GM19324 (cell line): ENCODE results near the gene STX1A.
"Not testable (repeated sequence)": the region's sequence is repeated elsewhere in the genome, so short reads cannot be mapped to it uniquely, and the experiment has no call there.

Experiments used
- ATAC-seq: cut with Tn5 transposase; IDR thresholded peaks from one replicate; pipeline ENCODE4 v1.9.1; 2021; ENCODE audit warnings: mild to moderate bottlenecking, moderate library complexity; ENCODE audit not compliant: unreplicated experiment, low FRiP score

Gene STX1A

GRCh38 chr7:73685311-73685710, 34.2 kb downstream of the STX1A start:
- ATAC-seq: no peak

DNA sequence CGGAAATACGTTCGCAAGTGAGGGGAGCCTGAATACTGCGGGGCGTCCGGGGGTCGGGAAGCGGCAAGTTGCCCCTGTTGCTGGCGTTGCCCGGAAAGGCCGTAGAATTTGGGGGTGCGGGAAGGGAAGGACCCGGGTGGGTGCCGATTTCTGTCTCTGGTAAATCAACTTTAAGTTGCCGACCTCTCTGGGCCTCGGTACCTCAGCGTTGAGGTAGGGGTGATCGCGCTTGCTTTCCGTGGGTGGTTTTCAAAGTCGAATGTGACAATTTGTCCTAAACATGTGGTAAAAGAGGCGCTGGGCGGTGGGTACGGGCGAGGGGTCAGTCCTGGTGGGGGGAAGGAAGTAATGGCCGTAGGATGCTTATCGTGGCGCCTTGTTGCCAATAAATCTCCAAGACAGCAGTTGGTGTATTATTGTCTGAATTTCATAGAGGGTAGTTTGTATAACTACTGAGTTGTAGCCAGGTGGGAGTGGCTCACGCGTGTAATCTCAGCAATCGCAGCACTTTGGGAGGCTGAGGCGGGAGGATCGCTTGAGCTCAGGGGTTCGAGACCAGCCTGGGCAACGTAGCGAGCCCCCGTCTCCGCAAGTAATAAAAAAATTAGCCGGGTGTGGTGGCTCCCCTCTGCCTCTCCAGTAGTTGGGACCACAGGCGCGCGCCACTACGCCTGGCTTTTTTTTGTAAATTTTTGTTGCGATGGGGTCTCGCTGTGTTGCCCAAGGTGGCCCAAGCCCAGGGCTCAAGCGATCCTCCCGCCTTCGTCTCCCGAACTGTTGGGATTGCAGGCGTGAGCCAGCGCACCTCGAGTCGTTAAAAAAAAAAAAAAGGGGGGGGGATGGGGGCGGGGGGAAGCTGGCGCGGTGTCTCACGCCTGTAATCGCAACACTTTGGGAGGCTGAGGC, 35.4 kb downstream of the STX1A start:
- ATAC-seq: peak; percentile 18

- ATAC-seq: peak; percentile 88
These were observed 36.2 kb downstream of the STX1A start, which contains the start of the genes BUD23 and DNAJC30 for GRCh38 chr7:73683056-73683787. Gene BUD23 (plus strand): TSS chr7:73683597. CDS start chr7:73683626, 29 bp downstream. Gene DNAJC30 (minus strand): TSS chr7:73683453. CDS start chr7:73683423, 30 bp downstream.

DNA sequence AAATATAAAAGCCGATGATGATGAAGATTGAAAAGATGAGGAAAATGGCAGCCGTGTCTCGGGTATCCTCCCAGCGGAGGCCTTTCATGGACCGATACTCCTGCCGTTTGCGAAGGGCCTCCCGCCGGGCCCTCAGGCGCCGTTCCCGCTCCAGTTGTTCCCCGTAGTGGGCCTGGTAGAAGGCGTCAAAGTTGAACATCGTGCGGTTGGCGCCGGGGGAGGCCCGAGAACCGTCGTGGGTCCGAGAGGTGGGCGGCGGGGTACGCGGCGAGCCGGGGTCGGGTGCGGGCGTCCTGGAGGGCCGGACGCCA, 36.8 kb downstream of the STX1A start:
- peak; percentile 6 for ATAC-seq

- no peak for ATAC-seq
These were observed 38.4 kb downstream of the STX1A start for GRCh38 chr7:73681031-73681430.

- ATAC-seq: no peak
These were observed 39.0 kb downstream of the STX1A start for GRCh38 chr7:73680501-73680900.

GRCh38 chr7:73679709-73680108, 39.8 kb downstream of the STX1A start:
- ATAC-seq: no peak

GRCh38 chr7:73678862-73679261, 40.6 kb downstream of the STX1A start:
- ATAC-seq: no peak

GRCh38 chr7:73676062-73676461, 43.4 kb downstream of the STX1A start:
- ATAC-seq: not testable (repeated sequence)

DNA sequence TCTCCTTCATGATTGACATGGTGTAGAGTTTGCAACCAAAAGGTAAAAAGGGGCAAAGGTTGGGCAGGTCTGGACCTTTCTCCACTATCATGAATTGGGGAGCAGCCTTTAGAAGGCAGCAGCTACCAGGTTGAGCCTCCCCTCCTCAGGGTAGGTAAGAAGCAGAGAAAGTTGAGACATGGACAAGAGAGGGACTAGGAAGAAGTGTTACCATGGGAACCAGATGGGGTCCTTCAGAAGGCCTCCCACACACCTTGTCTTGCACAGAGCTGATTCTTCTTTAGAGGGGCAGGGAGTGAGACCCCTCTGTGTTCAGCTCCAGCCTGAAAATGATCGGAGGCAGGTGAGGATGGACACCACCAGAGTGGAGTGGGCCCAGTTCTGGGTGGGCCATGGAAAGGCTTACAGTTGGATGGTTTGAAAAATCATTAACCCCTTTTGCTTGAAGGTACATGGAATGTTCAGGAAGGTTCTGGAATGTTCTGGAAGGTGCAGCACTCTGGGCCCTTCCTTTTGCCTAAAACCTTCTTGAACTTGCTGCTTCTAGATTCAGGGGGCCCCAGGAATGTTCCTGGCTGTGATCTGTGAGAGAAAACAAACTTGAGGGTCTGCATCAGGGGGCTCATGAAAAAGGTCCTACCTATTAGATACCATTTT, 44.9 kb downstream of the STX1A start:
- ATAC-seq: no peak

DNA sequence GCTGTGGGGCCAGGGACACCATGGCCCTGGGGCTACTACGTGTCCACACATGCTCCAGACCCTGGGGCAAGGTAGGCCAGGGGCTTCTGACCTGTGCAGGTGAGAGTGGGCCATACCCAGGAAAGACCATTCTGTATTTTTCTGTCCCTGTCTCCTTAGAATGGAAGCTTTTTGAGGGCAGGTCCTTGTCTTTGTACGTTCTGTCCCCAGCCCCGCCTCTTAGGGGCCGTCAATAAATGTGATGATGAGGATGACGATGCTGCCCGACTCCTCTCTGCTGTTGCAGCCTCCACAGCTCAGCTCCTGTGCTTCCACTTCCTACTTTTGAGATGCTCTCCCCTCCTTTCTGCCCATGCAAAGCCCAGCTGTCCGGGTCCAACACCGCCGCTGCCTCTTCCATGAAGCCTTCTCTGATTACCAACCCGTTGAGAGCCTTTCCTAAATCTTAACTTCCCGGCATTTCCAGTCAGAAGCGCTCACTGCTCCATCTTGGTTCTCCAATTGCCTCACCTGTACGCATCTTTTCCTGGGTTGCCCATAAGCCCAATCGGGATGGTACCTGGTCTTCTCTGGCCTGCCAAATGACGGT, 47.5 kb downstream of the STX1A start:
- ATAC-seq: no peak

DNA sequence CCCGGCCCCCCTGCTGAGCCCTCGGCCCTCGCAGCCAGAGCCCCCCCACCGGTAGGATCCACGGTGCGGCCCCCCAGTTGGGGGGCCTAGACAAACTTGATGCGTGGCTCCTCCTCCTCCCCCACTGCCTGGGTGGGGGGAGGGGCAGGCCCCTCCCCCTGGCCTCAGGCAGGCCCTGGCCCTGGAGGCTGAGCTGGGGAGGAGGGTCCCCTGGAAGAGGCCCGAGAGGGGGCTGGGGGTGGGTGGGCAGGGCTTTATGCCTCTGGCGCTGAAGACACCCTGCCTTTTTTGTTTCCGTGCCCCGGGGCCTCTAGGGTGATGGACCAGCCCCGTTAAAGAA, 48.2 kb downstream of the STX1A start:
- no peak for ATAC-seq

GRCh38 chr7:73669858-73670385, 49.5 kb downstream of the STX1A start:
- no peak for ATAC-seq

- ATAC-seq: no peak
These were observed 50.2 kb downstream of the STX1A start for GRCh38 chr7:73669288-73669701.

DNA sequence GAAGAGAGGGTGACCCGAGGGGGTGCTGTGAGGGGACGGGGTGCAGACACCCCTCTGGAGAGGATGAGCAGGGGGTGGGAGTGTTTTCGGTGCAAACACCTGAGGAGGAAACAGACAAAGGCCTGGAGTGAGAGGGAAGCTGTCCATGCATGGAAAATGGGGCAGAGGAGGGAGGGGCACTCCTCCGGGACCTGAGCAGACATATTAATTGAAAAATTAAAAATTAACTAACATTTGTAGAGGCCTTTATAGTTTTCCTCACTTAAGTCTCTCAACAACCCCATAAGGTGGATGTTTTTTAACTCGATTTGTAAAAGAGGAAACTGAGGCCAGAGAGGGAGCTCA, 50.6 kb downstream of the STX1A start:
- no peak for ATAC-seq

- peak; percentile 15 for ATAC-seq
These were observed 51.2 kb downstream of the STX1A start for GRCh38 chr7:73668103-73668885.

DNA sequence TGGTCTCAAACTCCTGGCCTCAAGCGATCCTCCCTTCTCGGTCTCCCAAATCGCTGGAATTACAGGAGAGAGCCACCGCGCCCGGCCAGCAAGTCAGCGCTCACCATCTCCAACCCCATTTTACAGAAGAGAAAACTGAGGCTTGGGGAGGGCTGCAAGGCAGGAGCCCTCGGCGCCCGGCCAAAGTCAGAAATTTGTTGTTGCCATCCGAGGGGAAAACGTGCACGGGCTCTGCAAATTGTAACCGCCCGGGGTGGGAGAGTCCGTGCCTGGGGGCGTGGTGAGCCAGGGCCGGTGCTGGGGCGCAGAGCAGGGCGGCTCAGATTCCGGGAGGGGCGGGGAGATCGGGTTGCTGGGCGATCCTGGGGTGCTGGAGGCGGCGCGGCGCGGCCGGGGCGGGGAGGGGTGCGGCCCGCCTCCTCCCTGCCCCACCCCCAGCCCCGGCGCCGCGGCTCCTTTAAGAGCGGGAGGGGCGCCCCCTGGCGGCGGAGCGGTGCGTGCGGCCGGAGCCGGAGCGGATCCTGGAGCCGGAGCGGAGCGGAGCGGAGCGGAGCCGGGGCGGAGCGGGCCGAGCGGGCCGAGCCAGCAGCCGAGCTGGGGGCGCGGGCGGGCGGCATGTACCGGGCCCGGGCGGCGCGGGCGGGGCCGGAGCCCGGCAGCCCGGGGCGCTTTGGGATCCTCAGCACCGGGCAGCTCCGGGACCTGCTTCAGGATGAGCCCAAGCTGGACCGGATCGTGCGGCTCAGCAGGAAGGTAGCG, 51.9 kb downstream of the STX1A start, which contains the start of gene VPS37D:
Gene VPS37D, plus strand, starts transcription at position 488 of the 759 bp plus-strand sequence. Its CDS starts 128 bp downstream, at position 616.
- ATAC-seq: peak; percentile 96

DNA sequence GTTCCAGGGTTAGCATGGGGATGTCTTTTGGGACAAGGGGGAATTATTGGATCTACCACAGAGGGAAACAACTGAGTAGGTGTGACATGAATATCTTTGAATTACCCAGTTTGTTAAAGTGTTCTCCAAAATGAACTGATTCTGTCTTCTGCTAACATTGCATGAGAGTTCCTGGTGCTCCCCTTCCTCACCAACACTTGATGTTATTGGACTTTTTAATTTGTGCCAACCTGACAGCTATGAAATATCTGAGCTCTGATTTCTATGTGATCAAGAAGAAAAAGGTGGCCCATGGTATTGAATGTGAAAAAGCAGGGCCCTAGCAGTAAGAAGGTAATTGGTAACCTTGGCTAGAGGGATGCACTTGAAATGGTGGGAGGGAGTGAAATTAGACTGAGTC, 56.4 kb downstream of the STX1A start:
- ATAC-seq: no peak

- ATAC-seq: not testable (repeated sequence)
These were observed 58.9 kb downstream of the STX1A start for GRCh38 chr7:73660594-73660993.
